ENCODE measurements around the gene TUBGCP5.

DNA sequence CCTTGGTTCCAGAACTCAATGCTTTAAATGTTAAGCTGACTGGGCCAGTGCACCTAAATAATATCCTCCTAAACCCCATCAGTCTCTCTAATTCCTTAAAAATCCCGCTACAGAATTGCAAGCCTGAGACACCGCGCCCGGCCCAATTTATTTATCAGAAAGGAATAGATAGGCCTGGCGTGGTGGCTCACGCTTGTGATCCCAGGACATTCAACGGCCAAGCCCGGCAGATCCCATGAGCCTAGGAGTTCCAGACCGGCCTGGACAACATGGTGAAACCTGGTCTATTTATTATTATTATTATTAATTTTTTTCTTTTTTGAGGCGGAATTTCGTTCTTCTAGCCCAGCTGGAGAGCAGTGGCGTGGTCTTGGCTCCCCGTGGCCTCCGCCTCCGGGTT lies 28.0 kb upstream of the TUBGCP5 start:
- TF ChIP-seq ELK1 (IDR thresholded peaks at IDR 0.05; ENCODE audit: borderline replicate concordance, low read depth, low read length), result no peak
- TF ChIP-seq, protein P1, sequence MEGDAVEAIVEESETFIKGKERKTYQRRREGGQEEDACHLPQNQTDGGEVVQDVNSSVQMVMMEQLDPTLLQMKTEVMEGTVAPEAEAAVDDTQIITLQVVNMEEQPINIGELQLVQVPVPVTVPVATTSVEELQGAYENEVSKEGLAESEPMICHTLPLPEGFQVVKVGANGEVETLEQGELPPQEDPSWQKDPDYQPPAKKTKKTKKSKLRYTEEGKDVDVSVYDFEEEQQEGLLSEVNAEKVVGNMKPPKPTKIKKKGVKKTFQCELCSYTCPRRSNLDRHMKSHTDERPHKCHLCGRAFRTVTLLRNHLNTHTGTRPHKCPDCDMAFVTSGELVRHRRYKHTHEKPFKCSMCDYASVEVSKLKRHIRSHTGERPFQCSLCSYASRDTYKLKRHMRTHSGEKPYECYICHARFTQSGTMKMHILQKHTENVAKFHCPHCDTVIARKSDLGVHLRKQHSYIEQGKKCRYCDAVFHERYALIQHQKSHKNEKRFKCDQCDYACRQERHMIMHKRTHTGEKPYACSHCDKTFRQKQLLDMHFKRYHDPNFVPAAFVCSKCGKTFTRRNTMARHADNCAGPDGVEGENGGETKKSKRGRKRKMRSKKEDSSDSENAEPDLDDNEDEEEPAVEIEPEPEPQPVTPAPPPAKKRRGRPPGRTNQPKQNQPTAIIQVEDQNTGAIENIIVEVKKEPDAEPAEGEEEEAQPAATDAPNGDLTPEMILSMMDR (conservative IDR thresholded peaks at IDR 0.05; ENCODE audit: low read depth, low read length), result no peak
- TF ChIP-seq RFX5 (IDR thresholded peaks at IDR 0.05; ENCODE audit: low read depth, low read length), result no peak
- TF ChIP-seq RAD21 (IDR thresholded peaks at IDR 0.05; ENCODE audit: low read length), result no peak
- no peak for TF ChIP-seq POLR2A (IDR thresholded peaks at IDR 0.05; ENCODE audit: low read depth, low read length)
- TF ChIP-seq MAZ (IDR thresholded peaks at IDR 0.05; ENCODE audit: borderline replicate concordance, low read depth, low read length), result no peak
- TF ChIP-seq SMC3 (IDR thresholded peaks at IDR 0.05; ENCODE audit: low read depth, low read length), result no peak
- TF ChIP-seq FOS (IDR thresholded peaks at IDR 0.05; ENCODE audit: low read depth, low read length), result no peak
- TF ChIP-seq CEBPB (IDR thresholded peaks at IDR 0.05; ENCODE audit: low read depth, low read length), result no peak
- TF ChIP-seq, protein P2, sequence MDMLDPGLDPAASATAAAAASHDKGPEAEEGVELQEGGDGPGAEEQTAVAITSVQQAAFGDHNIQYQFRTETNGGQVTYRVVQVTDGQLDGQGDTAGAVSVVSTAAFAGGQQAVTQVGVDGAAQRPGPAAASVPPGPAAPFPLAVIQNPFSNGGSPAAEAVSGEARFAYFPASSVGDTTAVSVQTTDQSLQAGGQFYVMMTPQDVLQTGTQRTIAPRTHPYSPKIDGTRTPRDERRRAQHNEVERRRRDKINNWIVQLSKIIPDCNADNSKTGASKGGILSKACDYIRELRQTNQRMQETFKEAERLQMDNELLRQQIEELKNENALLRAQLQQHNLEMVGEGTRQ (IDR thresholded peaks at IDR 0.05; ENCODE audit: low read depth, low read length), result no peak
- no peak for TF ChIP-seq CHD1 (IDR thresholded peaks at IDR 0.05; ENCODE audit: low read depth, low read length)
- TF ChIP-seq MXI1 (IDR thresholded peaks at IDR 0.05; ENCODE audit: borderline replicate concordance, low read depth, low read length), result no peak

Measured in IMR-90 (cell line).